HG02852 (cell line): ENCODE measurements around the gene PRSS21.

Source experiments
- ATAC-seq: cut with Tn5 transposase; IDR thresholded peaks from one replicate; pipeline ENCODE4 v1.9.1; 2021; ENCODE audit warnings: mild to moderate bottlenecking, moderate library complexity; ENCODE audit not compliant: unreplicated experiment

Gene PRSS21

DNA sequence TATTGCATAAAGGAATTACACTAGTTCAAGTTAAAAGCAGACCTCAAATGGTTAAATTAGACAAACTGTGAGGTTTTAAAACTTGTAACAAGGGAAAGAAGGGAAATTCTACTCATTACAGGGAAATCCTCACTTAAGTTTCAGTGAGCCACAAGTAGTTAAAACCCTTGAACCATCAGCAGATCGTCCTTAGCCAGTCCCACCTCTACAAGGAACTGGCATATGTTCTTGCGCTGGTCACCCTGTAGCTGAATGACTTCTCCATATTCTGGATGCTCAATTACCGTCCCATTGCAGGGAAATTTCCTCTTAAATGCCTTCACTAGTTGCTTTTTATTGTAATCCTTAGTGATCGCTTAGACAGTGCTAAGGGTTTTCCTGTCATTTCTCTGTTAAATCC is 5.5 kb downstream of the PRSS21 start:
- ATAC-seq, result no peak

DNA sequence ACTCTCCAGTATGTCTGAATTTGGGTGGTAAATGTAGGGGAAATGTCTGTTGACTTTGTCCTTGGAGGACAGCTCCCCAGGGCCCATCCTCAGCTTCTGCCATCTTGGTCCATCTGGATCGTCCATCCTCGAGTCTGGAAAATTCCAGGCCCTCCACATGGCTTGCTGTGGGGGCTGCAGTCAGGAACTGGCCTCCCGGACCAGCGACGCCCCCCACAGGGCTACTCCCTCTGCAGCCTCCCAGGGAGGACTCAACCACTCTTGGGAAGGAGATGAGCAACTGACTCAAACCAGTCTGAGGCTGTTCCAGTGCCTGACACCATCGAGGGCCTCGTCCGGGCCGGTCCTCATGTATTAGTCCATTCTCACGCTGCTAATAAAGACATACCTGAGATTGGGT is 7.6 kb downstream of the PRSS21 start:
- no peak for ATAC-seq

DNA sequence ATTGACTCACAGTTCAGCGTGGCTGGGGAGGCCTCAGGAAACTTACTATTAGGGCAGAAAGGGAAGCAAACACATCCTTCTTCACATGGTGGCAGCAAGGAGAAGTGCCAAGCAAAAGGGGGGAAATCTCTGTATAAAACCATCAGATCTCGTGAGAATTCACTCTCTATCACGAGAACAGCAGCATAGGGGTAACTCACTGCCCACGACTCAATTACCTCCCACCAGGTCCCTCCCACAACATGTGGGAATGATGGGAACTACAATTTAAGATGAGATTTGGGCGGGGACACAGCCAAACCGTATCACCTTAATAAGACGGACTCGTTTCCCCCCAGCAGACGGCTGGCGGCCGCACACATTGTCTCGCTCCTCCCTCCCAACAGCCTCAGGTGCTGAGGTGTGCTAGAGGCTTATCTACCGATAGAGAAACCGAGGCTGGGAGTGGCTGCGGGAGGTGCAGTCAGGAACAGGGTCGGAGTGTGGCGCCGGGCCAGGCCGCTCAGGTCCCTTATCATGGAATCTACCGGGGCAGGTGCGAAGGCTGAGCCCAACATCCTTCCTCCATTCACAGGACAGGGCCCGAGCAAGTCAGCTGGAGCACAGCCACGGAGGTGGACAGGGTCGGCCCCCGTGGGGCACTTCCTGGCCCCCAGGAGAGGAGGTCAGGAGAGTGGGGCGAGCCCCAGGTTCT is 8.2 kb downstream of the PRSS21 start:
- ATAC-seq, result no peak

DNA sequence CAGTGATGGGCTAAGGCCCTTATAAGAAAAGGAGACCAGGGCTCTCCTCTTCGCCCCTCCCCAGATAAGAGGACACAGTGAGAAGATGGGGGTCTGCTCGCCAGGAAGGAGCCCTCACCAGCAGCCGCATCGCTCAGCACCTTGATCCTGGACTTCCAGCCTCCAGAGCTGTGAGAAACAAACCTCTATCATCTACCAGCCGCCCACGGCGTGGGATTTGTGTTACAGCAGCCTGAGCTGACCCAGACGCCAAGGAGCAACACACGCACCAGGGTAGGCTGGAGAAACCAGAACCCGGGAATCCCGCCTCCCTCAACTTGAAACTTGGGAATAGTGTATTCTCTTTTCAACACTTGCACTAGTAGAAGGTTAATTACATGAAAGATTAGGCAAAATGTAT is 8.9 kb downstream of the PRSS21 start:
- ATAC-seq, result no peak

DNA sequence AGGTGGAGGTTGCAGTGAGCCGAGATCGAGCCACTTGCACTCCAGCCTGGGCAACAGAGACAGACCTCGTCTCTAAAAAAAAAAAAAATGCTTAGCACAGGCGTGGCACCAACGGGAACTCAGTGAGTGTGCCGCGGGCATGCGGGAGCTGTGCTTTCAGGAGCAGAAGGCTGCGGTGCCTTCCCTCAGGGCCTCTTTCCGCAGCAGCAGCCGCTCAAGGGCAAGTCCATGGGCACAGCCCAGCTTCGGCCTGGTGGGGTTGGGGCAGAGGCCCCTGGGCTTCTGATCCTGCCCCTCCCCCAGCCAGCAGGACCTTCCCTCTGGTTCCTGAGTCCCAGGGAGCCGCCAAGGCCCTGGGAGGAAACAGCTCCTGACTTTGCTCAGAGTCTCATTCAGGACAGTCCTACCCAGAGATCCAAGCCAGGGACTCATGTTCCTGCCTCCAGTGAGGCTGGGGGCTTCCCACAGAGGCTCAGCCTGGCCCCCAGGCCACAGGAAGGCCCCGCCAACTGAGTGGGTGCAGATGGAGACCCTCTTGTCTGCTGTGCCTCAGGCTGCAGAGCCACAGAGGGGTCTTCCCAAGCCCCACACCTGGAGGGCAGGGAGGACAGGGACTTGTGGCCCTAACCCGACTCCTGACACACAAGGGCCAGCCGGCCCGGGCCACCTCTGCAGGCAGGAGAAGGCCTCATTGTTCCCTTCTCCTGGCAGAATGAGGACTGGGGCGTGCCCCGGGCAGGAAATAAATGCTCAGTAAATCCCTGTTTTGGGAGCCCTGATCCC is 9.7 kb downstream of the PRSS21 start:
- no peak for ATAC-seq

DNA sequence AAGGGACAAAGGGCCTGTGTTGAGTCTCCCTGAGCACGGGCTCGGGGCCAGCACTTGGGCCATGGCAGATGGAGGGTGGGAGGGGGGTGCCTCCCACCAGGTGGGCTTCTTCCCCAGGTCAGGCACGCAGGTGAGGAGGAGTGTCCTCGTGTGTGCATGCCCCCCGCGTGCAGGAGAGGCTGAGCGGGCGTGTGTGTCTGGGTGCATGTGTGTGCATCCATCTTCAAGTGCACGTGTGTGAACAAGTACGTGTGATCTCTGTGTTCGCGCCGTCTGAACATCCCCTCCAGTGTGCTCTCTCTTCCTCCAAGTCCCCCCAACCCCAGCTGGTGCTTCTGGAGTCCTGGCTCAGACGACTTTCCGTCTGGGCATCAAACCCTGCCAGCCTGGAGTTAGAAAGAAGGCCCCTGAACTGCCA is 10.3 kb downstream of the PRSS21 start:
- ATAC-seq, result no peak

DNA sequence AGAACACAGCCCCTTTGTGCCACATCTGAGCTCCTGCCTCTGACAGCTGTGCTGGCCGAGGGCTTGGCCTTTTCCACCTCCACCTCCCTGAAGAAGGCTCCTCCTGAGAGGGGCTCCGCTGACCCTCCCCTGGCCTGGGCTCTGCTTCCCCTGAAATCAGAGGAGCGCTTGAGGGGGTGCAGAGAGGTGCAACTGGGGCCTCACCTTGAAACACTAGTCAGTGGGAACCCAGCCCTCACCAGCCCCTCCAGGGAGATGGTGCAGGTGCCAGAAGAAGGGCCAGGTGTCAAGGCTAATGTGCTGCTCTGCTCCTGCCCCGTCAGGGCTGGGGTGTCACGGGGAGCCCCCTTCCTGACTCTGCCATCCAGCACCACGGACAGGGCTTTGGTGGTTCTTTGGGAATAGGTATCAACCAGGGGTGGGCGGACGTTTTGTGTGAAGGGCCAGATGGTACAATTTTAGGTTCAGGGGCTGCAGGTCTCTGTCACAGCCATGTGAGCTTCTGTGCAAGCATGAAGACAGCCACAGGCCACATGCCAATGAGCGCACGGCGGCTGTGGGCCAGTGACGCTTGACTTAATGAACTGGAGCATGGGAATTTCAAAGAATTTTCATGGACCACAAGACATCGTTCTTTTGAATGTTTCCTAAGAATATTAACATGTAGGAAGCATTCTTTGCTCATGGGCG is 10.9 kb downstream of the PRSS21 start:
- no peak for ATAC-seq

DNA sequence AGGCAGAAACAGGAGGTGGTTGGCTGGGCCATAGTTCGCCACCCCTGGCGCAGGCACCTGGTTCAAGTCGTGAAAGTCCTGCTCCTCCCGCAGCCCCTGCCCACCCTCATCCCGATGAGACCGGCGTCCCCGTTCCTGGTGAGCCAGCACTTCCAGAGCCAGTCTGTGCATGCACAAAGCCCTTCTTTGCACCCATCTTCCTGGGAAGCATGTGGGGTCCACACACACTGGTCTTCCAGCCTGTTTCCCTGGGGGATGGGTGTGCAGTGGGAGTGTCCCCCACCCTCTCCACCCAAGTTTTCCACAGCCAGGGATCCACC is 11.4 kb downstream of the PRSS21 start:
- no peak for ATAC-seq

DNA sequence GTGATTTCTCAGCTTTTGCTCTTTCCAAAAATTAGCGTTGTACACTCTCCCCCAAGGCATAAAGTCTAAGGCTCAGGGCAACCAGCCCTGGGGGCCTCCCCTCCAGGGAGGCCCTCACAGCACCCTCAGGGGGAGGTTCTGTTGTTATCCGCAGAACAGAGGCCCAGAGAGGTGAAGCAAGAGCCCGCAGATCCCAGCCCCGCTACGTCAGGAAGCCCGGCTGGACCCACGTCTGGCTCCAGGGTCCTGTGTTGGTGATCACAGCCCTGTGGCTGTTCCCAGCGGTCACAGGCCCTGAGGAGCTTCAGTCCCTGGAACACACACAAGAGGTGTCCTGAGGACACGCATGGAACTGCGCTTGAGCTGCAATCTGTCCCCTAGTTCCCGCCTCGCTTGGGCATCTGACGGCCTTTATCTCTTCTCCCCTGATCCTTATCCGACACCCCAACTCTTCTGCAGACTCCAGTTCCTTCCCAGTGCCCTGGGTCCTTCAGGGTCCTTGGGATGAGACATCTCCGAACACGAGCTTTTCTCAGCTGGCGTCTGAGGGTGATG is 11.9 kb downstream of the PRSS21 start:
- ATAC-seq, result no peak

DNA sequence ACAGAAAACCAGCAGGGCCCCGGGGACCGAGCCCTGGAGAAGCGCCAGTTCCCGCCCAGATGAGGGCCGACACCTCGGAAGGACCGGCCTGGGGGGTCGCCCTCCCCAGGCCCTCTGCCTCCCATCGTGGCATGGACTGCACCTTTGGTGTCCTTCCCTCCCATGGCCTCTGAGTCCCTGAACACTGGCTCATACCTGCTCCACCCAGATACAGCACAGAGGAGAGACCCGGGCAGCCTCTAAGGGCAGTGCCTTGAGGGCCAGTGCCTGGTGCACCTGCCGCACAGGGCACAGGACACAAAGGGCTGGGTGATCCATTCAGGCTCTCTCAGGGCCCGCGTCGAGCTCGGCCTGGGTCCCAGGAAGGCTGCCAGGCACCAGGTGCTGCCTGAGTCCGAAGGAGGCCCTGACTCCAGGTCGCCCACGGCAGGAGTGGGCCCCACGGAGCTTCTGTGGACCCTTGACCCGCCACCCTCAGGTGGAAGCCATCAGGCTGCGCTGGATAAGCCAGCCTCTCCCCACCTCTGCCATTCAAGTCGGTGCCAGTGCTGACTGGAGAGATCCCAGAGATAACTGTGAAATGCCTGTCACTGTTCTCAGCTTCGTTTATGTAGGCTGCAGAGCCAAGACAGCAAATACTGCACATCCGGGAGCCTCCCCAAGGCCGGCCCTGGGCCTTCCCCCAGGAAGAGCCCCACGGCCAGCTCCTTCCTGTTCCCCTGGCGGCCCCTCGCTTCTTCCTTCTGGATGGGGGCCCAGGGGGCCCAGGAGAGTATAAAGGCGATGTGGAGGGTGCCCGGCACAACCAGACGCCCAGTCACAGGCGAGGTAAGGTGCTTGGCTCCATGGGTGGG is 12.7 kb downstream of the PRSS21 start, which contains the start of gene ZG16B:
ZG16B (plus strand) TSS at position 803 of the 854 bp plus-strand sequence. CDS start 139 bp downstream, outside the sequence.
- no peak for ATAC-seq

DNA sequence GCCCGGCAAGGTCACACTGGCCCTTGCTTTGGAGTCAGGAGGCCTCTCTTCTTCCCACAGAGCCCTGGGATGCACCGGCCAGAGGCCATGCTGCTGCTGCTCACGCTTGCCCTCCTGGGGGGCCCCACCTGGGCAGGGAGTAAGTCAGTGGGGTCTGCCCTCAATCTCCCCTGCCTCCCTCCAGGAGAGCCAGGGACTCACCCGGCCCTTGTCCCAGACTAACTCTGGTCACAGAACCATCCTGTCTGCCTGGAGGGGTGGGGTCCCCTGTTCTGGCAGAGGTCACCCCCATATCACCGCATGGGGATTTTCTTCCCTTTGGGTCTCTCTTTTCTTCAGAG is 13.3 kb downstream of the PRSS21 start:
- ATAC-seq, result no peak

DNA sequence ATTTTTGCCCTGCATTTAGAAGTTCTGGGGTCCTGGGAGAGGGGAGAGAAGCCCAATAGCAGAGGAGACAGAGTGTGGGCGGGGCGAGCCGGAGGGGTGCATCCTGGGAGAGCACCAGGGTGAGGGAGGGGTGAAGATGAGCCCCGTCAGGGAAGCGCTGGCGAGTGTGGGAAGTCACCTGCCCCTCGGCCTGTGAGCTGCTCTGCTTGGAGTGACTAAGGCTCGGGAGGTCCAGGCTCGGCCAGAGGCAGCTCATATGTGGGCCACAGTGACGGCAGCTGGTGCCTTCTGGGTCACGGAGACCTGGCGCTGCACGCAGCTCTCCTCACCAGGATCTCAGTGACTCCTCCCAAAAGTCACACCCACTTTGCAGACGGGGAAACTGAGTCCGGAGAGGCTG is 14.2 kb downstream of the PRSS21 start:
- ATAC-seq, result no peak

DNA sequence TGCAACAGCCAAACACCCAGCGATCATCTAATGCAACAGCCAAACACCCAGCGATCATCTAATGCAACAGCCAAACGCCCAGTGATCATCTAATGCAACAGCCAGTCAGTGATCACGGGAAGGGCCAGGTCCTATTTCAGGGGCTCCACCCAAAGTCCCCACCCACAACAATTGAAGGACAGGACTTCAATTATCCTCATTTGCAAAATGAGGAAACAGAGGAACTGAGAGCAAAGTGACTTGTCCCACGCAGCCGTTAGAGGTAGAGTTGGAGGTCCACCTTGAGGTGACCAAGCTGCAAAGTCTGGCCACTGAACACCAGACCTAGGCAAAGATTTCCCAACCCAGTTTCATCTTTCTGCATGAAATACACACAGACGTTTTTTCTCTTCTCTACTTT is 16.7 kb downstream of the PRSS21 start:
- no peak for ATAC-seq

DNA sequence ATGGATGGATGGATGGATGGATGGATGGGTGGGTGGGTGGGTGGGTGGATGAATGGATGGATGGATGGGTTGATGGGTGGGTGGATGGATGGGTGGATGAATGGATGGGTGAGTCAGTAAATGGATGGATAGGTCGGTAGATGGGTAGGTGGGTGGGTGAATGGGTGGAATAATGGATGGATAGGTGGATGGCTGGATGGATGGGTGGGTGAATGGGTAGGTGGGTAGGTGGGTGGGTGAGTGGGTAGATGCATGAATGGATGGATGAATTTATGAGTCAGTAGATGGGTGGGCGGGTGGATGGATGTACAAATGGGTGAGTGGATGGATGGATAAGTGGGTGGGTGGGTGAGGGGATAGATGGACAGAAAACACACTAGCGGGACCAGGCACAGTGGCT is 17.9 kb downstream of the PRSS21 start:
- no peak for ATAC-seq

DNA sequence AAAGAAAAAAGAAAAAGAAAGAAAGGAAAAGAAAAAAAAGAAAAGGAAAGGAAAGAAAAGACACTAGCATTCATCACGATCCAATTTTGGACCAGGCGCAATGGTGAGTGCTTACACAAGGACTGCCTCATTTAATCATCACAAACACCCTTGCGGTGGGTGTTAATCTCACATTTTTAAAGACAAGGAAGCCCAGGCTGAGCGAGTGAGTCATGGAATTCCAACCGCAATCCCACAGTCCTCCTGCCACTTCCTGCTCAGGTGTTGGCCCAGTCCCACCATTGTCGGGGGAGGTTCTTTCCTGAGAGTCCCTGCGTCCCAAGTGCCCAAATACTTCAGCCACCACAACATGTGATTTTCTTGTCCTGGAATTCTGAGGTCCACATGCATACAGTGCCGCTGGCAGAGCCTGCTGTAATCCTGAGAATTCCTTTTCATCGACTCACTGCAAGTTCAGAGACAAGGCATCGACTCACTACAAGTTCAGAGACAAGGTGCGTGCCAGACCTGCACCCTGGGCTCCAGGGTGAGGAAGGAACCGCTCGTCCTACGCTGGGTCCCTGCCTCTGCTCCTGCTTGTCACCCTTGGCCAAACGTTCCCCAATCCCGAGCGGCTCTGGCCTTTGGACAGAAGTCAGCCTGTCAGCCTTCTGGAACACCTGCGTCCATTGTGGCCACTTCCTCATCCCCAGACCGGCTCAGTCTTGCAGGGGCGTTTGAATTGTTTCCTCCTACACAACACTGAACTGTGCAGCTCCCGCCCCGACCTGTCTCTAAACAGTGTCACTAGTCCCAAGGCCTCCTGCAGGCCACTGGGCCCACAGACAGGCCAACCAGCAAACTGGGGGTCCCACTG is 18.8 kb downstream of the PRSS21 start:
- ATAC-seq, result no peak

DNA sequence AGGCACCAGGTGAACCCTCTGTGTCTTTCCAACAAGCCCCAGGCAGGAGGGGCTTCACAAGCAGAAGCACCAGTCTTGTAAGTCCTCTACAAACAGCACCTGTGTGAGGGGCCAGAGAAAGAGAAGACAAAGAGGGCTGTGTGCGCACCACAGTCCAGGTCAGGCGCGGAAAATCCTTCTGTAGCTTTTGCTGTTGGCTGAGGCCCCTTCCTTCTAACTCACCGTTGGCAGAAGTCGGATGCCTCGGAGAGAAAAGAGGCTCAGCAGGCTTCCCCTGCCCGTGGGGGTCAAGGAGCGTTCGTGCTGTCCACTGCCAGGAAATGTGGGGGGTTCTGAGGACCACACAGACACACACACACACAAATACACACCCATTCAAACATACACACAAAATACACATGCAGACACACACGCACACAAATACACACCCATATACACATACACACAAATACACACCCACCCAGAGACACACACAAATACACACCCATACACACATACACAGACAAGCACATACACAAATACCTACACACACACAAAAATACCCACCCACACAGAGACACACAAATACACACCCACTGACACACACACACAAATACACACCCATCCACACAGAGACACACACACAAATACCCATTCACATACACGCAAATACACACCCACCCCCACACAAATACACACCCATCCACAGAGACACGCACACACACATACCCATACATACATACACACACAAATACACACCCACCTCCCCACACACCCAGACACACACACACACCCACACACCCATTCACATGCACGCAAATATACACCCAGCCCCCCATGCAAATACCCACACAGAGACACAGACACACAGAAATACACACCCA is 19.8 kb downstream of the PRSS21 start:
- ATAC-seq, result no peak

DNA sequence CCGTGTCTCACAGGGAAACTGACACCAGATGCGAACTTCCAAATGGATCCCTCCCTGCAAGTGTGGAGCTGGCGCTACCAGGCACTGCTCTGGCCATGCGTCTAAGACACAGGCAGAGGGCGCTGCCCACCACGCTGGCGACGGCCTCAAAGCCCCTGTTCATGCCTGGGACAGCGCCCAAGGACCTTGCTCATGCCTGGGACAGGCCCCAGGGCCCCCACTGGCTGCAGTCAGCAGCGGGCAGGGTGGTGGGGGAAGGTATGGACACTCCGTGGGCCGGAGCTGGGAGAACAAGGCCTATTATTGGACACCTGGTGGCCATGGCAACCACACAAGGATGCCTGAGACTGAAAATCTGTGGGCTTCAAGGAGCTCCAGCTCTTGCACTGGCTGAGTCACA is 21.9 kb downstream of the PRSS21 start:
- ATAC-seq, result no peak

DNA sequence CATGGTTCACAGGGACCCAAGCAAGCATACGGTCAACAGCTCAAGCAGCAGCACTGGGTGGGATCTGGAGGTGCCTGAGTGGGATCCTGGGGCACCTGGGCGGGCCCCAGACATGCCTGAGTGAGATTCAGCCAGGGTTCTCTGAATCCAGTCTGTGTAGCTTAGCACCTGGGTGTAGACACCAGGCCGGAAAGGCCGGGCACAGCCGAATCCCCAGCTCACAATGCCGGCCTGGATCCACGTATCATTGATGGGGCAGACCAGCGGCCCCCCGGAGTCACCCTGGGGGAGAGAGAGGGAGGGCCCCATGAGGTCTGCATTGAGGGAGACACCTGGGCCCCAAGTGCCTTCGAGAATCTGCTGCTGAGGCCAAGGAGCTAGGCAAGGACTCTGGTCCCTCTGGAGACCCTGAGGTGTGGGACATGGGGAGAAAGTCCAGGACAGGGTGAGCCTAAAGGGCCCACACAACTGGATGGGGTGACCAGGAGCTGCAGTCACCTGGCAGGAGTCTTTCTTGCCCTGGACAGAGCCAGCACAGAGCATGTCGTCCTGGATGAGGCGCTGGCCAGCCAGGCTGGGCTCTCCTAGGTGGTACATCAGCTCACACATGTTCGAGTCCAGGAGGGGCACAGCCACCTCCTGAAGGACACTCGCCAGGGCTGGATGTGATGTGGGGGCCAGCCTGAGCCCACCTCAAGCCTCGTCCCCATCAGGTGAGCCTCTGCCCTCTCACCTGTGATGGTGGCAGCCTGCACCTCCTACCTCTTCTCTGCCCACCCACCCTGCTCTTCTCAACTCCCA is 22.8 kb downstream of the PRSS21 start:
- ATAC-seq, result no peak
